Measurements from ENCODE around the gene DDX24.

DDX24 gene

DNA sequence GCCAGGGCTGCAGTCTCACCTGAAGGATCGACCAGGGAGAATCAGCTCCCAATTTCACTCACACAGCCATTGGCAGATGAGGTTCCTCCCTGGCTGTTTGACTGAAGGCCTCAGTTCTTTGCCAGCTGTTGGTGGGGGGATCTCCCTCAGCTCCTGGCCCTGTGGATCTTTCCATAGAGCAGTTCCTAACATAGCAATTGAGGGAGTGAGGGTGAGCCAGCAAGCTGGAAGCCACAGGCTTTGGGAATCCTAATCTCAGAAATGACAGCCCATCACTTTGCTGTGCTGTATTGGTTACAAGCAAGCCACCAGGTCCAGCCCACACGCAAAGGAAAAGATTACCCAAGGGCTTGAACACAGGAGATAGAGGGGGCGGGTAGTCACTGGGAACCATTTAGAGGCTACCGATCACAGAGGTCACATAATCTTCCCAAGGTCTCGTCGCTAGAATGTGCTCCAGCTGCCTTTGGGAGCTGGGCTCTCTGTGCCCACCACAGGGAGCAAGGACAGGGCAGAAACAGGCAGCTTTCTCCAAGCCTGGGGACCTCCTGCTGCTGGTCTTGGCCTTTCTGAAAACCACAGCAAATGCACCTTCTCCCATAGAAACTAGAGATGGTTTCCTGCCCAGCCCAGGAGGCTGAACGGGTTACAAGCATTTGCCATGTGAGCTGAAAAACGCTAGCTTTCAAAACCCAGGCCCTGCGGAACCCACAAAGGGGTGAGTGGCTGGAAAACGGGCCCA, 59.4 kb downstream of the DDX24 start:
- TF ChIP-seq, protein P1, sequence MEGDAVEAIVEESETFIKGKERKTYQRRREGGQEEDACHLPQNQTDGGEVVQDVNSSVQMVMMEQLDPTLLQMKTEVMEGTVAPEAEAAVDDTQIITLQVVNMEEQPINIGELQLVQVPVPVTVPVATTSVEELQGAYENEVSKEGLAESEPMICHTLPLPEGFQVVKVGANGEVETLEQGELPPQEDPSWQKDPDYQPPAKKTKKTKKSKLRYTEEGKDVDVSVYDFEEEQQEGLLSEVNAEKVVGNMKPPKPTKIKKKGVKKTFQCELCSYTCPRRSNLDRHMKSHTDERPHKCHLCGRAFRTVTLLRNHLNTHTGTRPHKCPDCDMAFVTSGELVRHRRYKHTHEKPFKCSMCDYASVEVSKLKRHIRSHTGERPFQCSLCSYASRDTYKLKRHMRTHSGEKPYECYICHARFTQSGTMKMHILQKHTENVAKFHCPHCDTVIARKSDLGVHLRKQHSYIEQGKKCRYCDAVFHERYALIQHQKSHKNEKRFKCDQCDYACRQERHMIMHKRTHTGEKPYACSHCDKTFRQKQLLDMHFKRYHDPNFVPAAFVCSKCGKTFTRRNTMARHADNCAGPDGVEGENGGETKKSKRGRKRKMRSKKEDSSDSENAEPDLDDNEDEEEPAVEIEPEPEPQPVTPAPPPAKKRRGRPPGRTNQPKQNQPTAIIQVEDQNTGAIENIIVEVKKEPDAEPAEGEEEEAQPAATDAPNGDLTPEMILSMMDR (IDR thresholded peaks at IDR 0.05; ENCODE audit: insufficient read depth, low read depth, low read length, missing control alignments), result no peak
- DNase-seq (ENCODE audit: low read depth), result peak; percentile 39
- no peak overlapping the region for H3K4me3 ChIP-seq (ENCODE audit: low read depth, low read length)

DNA sequence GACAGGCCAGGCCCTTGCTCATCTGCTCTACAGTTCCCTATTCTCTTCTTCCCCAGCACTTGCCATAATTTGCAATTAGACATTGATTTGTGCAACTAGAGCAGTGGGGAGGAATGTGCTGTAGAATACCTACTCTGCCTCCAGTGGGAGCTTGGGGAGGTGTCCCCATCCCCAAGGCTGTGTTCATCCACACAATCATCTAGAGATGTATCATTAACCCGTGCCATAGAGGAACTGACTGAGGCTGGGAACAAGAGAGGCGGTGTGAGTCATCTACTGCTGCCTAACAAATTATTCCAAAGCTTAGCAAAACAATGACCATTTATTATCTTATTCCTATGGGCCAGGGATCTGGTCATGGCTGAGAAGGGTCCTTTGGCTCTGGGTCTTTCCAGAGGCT, 60.0 kb downstream of the DDX24 start:
- TF ChIP-seq, protein P1 (IDR thresholded peaks at IDR 0.05; ENCODE audit: insufficient read depth, low read depth, low read length, missing control alignments), result no peak
- DNase-seq (ENCODE audit: low read depth), result no peak
- H3K4me3 ChIP-seq (ENCODE audit: low read depth, low read length), result no peak overlapping the region

DNA sequence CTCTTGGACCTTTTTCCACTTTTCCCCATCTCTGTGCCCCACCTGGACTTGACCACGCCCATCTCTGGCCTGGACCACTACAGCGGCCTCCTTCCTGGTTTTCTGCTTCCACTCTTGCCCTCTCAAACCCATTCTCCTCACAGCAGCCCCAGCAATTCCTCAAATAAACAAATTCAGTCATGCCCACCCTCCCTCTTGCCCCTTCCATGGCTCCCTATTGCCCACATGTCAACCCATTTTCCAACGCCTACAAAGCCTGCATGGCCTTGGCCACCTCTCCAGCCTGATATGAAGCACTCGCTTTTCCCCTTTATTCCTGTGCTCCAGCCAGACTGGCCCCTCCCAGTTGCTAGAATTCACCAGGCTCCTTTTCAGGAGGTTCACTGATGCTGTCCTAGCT, 60.7 kb downstream of the DDX24 start:
- no peak overlapping the region for H3K4me3 ChIP-seq (ENCODE audit: low read depth, low read length)
- TF ChIP-seq, protein P1 (IDR thresholded peaks at IDR 0.05; ENCODE audit: insufficient read depth, low read depth, low read length, missing control alignments), result no peak
- no peak for DNase-seq (ENCODE audit: low read depth)

DNA sequence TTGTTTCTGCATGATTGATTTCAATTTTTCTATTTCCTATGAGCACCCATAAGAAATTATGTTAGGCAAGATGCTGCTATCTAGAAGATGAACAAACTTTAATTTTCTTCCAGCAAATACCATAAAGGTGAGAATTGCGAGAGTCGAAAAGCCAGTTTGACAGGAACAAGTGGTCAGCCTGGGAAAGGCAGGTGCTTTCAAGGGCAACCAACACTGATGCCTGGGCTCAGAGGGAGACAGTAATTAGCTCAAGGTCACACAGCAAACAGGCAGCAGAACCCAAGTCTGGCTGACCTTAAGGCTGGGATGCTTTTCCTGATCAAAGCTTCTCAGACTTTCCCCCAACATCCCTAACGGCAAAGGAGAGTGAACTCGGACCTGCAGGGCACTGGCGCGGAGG, 61.7 kb downstream of the DDX24 start:
- TF ChIP-seq, protein P1 (IDR thresholded peaks at IDR 0.05; ENCODE audit: insufficient read depth, low read depth, low read length, missing control alignments), result no peak
- no peak for DNase-seq (ENCODE audit: low read depth)
- H3K4me3 ChIP-seq (ENCODE audit: low read depth, low read length), result no peak overlapping the region

DNA sequence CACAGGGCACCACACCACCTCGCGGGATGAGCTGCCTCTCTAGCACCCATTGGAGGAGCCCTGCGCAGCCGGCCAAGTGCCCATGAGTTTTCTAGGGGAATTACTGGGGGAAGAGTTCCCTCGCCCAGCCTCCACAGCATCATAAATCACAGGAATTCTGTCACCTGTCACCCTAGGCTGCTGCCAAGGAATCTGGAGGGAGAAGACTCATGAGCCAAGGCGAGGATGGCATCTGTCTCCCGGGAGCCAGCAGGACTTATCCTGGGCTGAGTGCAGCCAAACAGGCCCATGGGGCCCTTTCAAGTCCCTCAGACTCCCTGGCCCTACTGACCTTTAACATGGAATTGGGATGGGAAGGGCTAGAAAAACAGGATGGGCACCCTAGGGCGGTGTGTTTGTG, 62.7 kb downstream of the DDX24 start:
- DNase-seq (ENCODE audit: low read depth), result no peak
- TF ChIP-seq, protein P1 (IDR thresholded peaks at IDR 0.05; ENCODE audit: insufficient read depth, low read depth, low read length, missing control alignments), result no peak
- no peak overlapping the region for H3K4me3 ChIP-seq (ENCODE audit: low read depth, low read length)

DNA sequence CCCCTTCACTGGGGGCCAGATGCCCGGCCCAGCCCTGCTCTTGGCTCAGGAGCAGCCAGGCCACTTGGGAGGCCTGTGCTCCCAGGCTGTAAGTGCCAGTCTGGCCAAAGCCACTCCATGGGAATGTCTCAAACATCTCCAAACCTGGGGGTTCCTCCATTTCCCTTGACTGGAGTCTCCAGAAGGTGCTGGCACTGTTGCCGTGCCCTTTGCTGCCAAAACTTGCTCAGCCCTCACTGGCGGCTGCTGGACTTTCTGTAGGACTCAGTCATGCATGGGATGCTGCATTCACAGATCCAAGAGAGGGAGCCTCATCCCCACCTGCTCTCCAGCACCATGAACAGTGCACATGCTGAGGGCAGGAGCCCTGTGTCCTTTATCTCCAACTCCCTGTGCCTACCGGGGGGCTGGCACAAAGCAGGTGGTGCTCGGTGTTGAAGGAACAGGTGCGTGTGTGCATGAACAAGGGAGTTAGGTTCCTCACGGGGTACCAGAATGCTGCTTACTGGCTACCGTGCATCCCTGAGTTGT, 64.5 kb downstream of the DDX24 start:
- DNase-seq (ENCODE audit: low read depth), result no peak
- no peak overlapping the region for H3K4me3 ChIP-seq (ENCODE audit: low read depth, low read length)
- TF ChIP-seq, protein P1 (IDR thresholded peaks at IDR 0.05; ENCODE audit: insufficient read depth, low read depth, low read length, missing control alignments), result no peak

DNA sequence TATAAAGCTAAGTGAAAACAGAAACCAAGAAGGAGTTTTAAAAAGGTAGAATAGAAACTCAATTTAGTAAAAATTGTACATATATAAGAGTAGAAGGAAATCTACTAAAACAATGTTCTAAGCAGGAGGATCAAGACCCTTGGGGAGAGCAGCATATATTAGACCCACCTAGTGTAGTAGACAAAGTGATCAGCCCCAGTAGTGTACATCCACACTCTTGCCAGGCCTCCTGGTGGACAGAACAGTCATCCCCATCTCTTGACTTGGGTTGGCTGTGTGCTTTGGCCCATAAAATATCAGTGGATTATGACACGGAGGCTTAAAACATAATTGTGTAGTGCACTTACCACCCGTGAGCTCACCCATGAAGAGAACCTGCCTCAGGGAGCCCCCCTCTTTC, 65.8 kb downstream of the DDX24 start:
- no peak for DNase-seq (ENCODE audit: low read depth)
- H3K4me3 ChIP-seq (ENCODE audit: low read depth, low read length), result no peak overlapping the region
- TF ChIP-seq, protein P1 (IDR thresholded peaks at IDR 0.05; ENCODE audit: insufficient read depth, low read depth, low read length, missing control alignments), result no peak

Data from GM12865 (cell line).